Rectal smooth muscle tissue (tissue), 1 donor: ENCODE data around the gene HSPA4L.
A peak's percentile ranks its signal among the peaks of the same experiment; 100 is the strongest.

Experiments used
- H3K27ac ChIP-seq: one replicate; pipeline ENCODE4 v1.7.0; 2013; ENCODE audit warnings: low read depth, low read length, inconsistent platforms
- H3K27me3 ChIP-seq: one replicate; pipeline ENCODE4 v1.7.0; 2013; ENCODE audit warnings: low read length; ENCODE audit not compliant: control insufficient read depth, insufficient read depth
- H3K36me3 ChIP-seq: one replicate; pipeline ENCODE4 v1.7.0; 2013; ENCODE audit warnings: low read length; ENCODE audit not compliant: control insufficient read depth, insufficient read depth
- H3K4me1 ChIP-seq: one replicate; pipeline ENCODE4 v1.7.0; 2013; ENCODE audit warnings: low read length; ENCODE audit not compliant: control insufficient read depth, insufficient read depth
- H3K4me3 ChIP-seq: one replicate; pipeline ENCODE4 v1.7.0; 2013; ENCODE audit warnings: low read length
- H3K9ac ChIP-seq: one replicate; pipeline ENCODE4 v1.7.0; 2013; ENCODE audit warnings: low read length

HSPA4L gene

GRCh38 chr4:127849505-127850234 lies 67.5 kb downstream of the HSPA4L start:
- Histone ChIP-seq H3K4me1 (no peaks in the 10 kb centered on the region), H3K27ac (no peak overlapping the region), H3K4me3 (no peak overlapping the region), H3K27me3 (no peaks in the 10 kb centered on the region), H3K36me3 (no peaks in the 10 kb centered on the region), H3K9ac (no peak overlapping the region)

GRCh38 chr4:127852661-127853060 lies 70.5 kb downstream of the HSPA4L start:
- Histone ChIP-seq H3K9ac (no peak overlapping the region), H3K27ac (no peak overlapping the region), H3K36me3 (no peaks in the 10 kb centered on the region), H3K27me3 (no peaks in the 10 kb centered on the region), H3K4me1 (no peaks in the 10 kb centered on the region), H3K4me3 (no peak overlapping the region)

- H3K4me1 ChIP-seq, result no peaks in the 10 kb centered on the region
- no peaks in the 10 kb centered on the region for H3K36me3 ChIP-seq
- H3K4me3 ChIP-seq, result no peak overlapping the region
- no peaks in the 10 kb centered on the region for H3K27me3 ChIP-seq
- H3K9ac ChIP-seq, result no peak overlapping the region
- no peak overlapping the region for H3K27ac ChIP-seq
These were observed 74.2 kb downstream of the HSPA4L start for GRCh38 chr4:127856196-127856812.

- H3K9ac ChIP-seq, result no peak overlapping the region
- no peaks in the 10 kb centered on the region for H3K27me3 ChIP-seq
- H3K36me3 ChIP-seq, result no peaks in the 10 kb centered on the region
- H3K4me1 ChIP-seq, result no peaks in the 10 kb centered on the region
- H3K27ac ChIP-seq, result no peak overlapping the region
- no peak overlapping the region for H3K4me3 ChIP-seq
These were observed 74.8 kb downstream of the HSPA4L start for GRCh38 chr4:127856813-127857447.

GRCh38 chr4:127857641-127858040 lies 75.5 kb downstream of the HSPA4L start:
- no peak overlapping the region for H3K27ac ChIP-seq
- no peaks in the 10 kb centered on the region for H3K36me3 ChIP-seq
- no peaks in the 10 kb centered on the region for H3K4me1 ChIP-seq
- no peaks in the 10 kb centered on the region for H3K27me3 ChIP-seq
- H3K9ac ChIP-seq, result no peak overlapping the region
- H3K4me3 ChIP-seq, result no peak overlapping the region

GRCh38 chr4:127868196-127868595 lies 86.1 kb downstream of the HSPA4L start:
- Histone ChIP-seq H3K27me3 (no peaks in the 10 kb centered on the region), H3K4me3 (no peak overlapping the region), H3K4me1 (peaks cover 2% of the 10 kb centered on the region), H3K9ac (no peak overlapping the region), H3K27ac (no peak overlapping the region), H3K36me3 (no peaks in the 10 kb centered on the region)

- H3K27ac ChIP-seq, result peak overlapping the region; percentile 32
- no peaks in the 10 kb centered on the region for H3K27me3 ChIP-seq
- H3K4me1 ChIP-seq, result peaks cover 2% of the 10 kb centered on the region
- no peaks in the 10 kb centered on the region for H3K36me3 ChIP-seq
- H3K9ac ChIP-seq, result no peak overlapping the region
- no peak overlapping the region for H3K4me3 ChIP-seq
These were observed 88.2 kb downstream of the HSPA4L start for GRCh38 chr4:127870281-127870680.

- peaks cover 2% of the 10 kb centered on the region for H3K4me1 ChIP-seq
- H3K4me3 ChIP-seq, result no peak overlapping the region
- H3K36me3 ChIP-seq, result no peaks in the 10 kb centered on the region
- no peak overlapping the region for H3K9ac ChIP-seq
- H3K27me3 ChIP-seq, result no peaks in the 10 kb centered on the region
- no peak overlapping the region for H3K27ac ChIP-seq
These were observed 88.6 kb downstream of the HSPA4L start for GRCh38 chr4:127870688-127871087.

GRCh38 chr4:127875791-127876190 lies 93.7 kb downstream of the HSPA4L start:
- Histone ChIP-seq H3K36me3 (no peaks in the 10 kb centered on the region), H3K27me3 (no peaks in the 10 kb centered on the region), H3K27ac (no peak overlapping the region), H3K4me1 (peaks cover 2% of the 10 kb centered on the region), H3K4me3 (no peak overlapping the region), H3K9ac (no peak overlapping the region)

- no peaks in the 10 kb centered on the region for H3K27me3 ChIP-seq
- peaks cover 4% of the 10 kb centered on the region for H3K4me1 ChIP-seq
- peak within 1 kb of the TSS; percentile 84 for H3K27ac ChIP-seq
- peak within 1 kb of the TSS; percentile 96 for H3K4me3 ChIP-seq
- peak within 1 kb of the TSS; percentile 81 for H3K9ac ChIP-seq
- H3K36me3 ChIP-seq, result no peaks in the 10 kb centered on the region
These were observed 98.8 kb downstream of the HSPA4L start, which contains the start of gene PLK4 for GRCh38 chr4:127880763-127881562. TSS of gene PLK4 (plus strand) at chr4:127880893. CDS start at chr4:127881135, 242 bp downstream.

GRCh38 chr4:127881563-127881864 lies 99.4 kb downstream of the HSPA4L start:
- no peaks in the 10 kb centered on the region for H3K36me3 ChIP-seq
- H3K4me1 ChIP-seq, result peaks cover 4% of the 10 kb centered on the region
- no peak overlapping the region for H3K27ac ChIP-seq
- no peaks in the 10 kb centered on the region for H3K27me3 ChIP-seq
- no peak overlapping the region for H3K9ac ChIP-seq
- H3K4me3 ChIP-seq, result peak overlapping the region; percentile 96

GRCh38 chr4:127888559-127888958 lies 106.4 kb downstream of the HSPA4L start:
- Histone ChIP-seq H3K4me3 (no peak overlapping the region), H3K4me1 (no peaks in the 10 kb centered on the region), H3K36me3 (no peaks in the 10 kb centered on the region), H3K9ac (no peak overlapping the region), H3K27ac (no peak overlapping the region), H3K27me3 (no peaks in the 10 kb centered on the region)
